Measurements from ENCODE around the gene MYO7A.

The MYO7A gene

GRCh38 chr11:77170107-77170506 lies 42.1 kb downstream of the MYO7A start:
- DNase-seq: no peak

- no peak for DNase-seq
Measured at GRCh38 chr11:77171254-77171653, 43.2 kb downstream of the MYO7A start.

GRCh38 chr11:77171885-77172665 lies 44.0 kb downstream of the MYO7A start:
- DNase-seq: no peak

GRCh38 chr11:77172666-77172982 lies 44.6 kb downstream of the MYO7A start:
- DNase-seq: no peak

GRCh38 chr11:77173494-77173893 lies 45.4 kb downstream of the MYO7A start:
- no peak for DNase-seq

GRCh38 chr11:77174559-77174958 lies 46.5 kb downstream of the MYO7A start:
- DNase-seq: no peak

- DNase-seq: no peak
Measured at GRCh38 chr11:77175021-77175842, 47.2 kb downstream of the MYO7A start.

GRCh38 chr11:77175869-77176539 lies 48.0 kb downstream of the MYO7A start:
- no peak for DNase-seq

- DNase-seq: no peak
Measured at GRCh38 chr11:77176996-77177395, 49.0 kb downstream of the MYO7A start.

- no peak for DNase-seq
Measured at GRCh38 chr11:77178150-77178549, 50.1 kb downstream of the MYO7A start.

- DNase-seq: no peak
Measured at GRCh38 chr11:77179048-77179447, 51.0 kb downstream of the MYO7A start.

- no peak for DNase-seq
Measured at GRCh38 chr11:77179681-77180080, 51.6 kb downstream of the MYO7A start.

GRCh38 chr11:77180346-77180745 lies 52.3 kb downstream of the MYO7A start:
- no peak for DNase-seq

- DNase-seq: no peak
Measured at GRCh38 chr11:77181226-77181625, 53.2 kb downstream of the MYO7A start.

- no peak for DNase-seq
Measured at GRCh38 chr11:77181799-77182541, 53.9 kb downstream of the MYO7A start.

GRCh38 chr11:77182542-77183430 lies 54.7 kb downstream of the MYO7A start:
- DNase-seq: no peak

- no peak for DNase-seq
Measured at GRCh38 chr11:77183431-77183984, 55.5 kb downstream of the MYO7A start.

GRCh38 chr11:77184136-77184860 lies 56.3 kb downstream of the MYO7A start:
- no peak for DNase-seq

GRCh38 chr11:77186302-77186701 lies 58.3 kb downstream of the MYO7A start:
- DNase-seq: no peak

GRCh38 chr11:77187111-77187750 lies 59.2 kb downstream of the MYO7A start:
- no peak for DNase-seq
